ENCODE data around the gene IGDCC3. TPM values are rescaled to one million over a fixed set of nuclear protein-coding genes. Genes with fewer than 3 reads are reported as not detected.

Gene IGDCC3
- total and polyA plus RNA-seq, 2 of the 8 experiments (the other 6 are each of a cell fraction or from before 2014, with no cell fraction given), result 26.8 to 45.7 TPM

- peaks cover 0 to 14% (median 10%) of the 10 kb centered on the region in 4 experiments; a peak in 5 of 7 replicates for H3K27me3 ChIP-seq (replicated peaks in 1 of 4; ENCODE audit: control insufficient read depth in 3 of 4, extremely low read depth in 1 of 4, insufficient read depth in 3 of 4, low read length in 3 of 4)
- no peaks in the 10 kb centered on the region; the same call in 1 of the 2 replicates for H3K79me1 ChIP-seq (ENCODE audit: low read depth, low read length)
- peaks cover 0 to 12% of the 10 kb centered on the region in 2 experiments; a peak in 1 of 4 replicates for H3K79me2 ChIP-seq (ENCODE audit: control insufficient read depth in 1 of 2, insufficient read depth in 2 of 2, low read length in 2 of 2)
- H3K36me3 ChIP-seq (ENCODE audit: control insufficient read depth in 2 of 4, insufficient read depth in 4 of 4, low read length in 3 of 4), result peaks cover 0 to 14% (median 5%) of the 10 kb centered on the region in 4 experiments; a peak in 4 of 8 replicates
- no peak overlapping the region for H3K9ac ChIP-seq (replicated peaks in 1 of 4; ENCODE audit: extremely low read depth in 1 of 4, low read depth in 3 of 4, low read length in 3 of 4)
- H3K9me3 ChIP-seq (ENCODE audit: insufficient read depth in 2 of 2, low read depth in 1 of 2, low read length in 1 of 2), result no peaks in the 10 kb centered on the region
- ChIA-PET POLR2A (ENCODE audit: partially characterized antibody) (interaction anchor here (0.9 to 5.2 kb wide), 8 partner anchors 20 to 70 kb away, joined by 3 to 24 read pairs (median 4); partner anchors contain the start of gene RNU5B-1), CTCF (ENCODE audit: partially characterized antibody) (interaction anchor here (0.7 to 9.3 kb wide), 7 partner anchors 11 to 56 kb away, joined by 3 to 92 read pairs (median 5); no protein-coding TSS in a partner anchor)
- H3K23ac ChIP-seq (ENCODE audit: insufficient read length), result no peak overlapping the region
- H3K23me2 ChIP-seq (ENCODE audit: low read depth, low read length), result peaks cover 10% of the 10 kb centered on the region; the same call in 1 of the 2 replicates
- no peak overlapping the region for H4K91ac ChIP-seq (replicated peaks; ENCODE audit: insufficient read length, low read length)
- no peak overlapping the region for H3K56ac ChIP-seq (replicated peaks; ENCODE audit: insufficient read length, low read depth, low read length)
- no peak overlapping the region for H2BK20ac ChIP-seq (ENCODE audit: low read length)
- H2BK5ac ChIP-seq (ENCODE audit: low read depth, low read length), result no peak overlapping the region
- H3K27ac ChIP-seq (ENCODE audit: low read depth, low read length), result no peak overlapping the region
- H3K4ac ChIP-seq (replicated peaks; ENCODE audit: insufficient read length, low read depth, low read length), result no peak overlapping the region
- H2AFZ ChIP-seq (ENCODE audit: low read length), result no peak overlapping the region
- 85% methylated on average over 3 of the region's 3 CpGs; no CpG with 5 or more reads in 1 of the 2 experiments for WGBS, 2 experiments (ENCODE audit: extremely low coverage in 1 of 2, insufficient coverage in 1 of 2, insufficient read length in 1 of 2, insufficient replicate concordance in 2 of 2, low coverage in 1 of 2, low lambda C conversion rate in 2 of 2, missing lambda C conversion rate in 1 of 2)
- FAIRE-seq (no peak), DNase-seq (ENCODE audit: low read depth in 1 of 2, low spot score in 2 of 2) (no peak)
- H2BK15ac ChIP-seq (ENCODE audit: low read length), result no peak overlapping the region
- H3K4me1 ChIP-seq (replicated peaks in 1 of 4; ENCODE audit: control insufficient read depth in 3 of 4, insufficient read depth in 4 of 4, low read length in 3 of 4), result peaks cover 14 to 25% (median 17%) of the 10 kb centered on the region in 4 experiments
- peaks cover 0 to 8% of the 10 kb centered on the region in 2 experiments for H4K20me1 ChIP-seq (replicated peaks in 1 of 2; ENCODE audit: control insufficient read depth in 1 of 2, insufficient read depth in 2 of 2, low read length in 2 of 2)
- H2BK120ac ChIP-seq (replicated peaks; ENCODE audit: low read depth, low read length), result no peak overlapping the region
- H4K5ac ChIP-seq (ENCODE audit: insufficient read length, low read depth, low read length), result no peak overlapping the region
- H3K4me3 ChIP-seq (ENCODE audit: extremely low read depth in 1 of 4, insufficient read depth in 2 of 4, low read depth in 3 of 4, low read length in 4 of 4), result no peak overlapping the region
- no peak overlapping the region for H2AK5ac ChIP-seq (ENCODE audit: low read depth, low read length)
- H3K18ac ChIP-seq (ENCODE audit: extremely low read depth, low read length), result no peak overlapping the region
- no peak overlapping the region for H3K14ac ChIP-seq (ENCODE audit: insufficient read length)
- no peak overlapping the region for H3K4me2 ChIP-seq (ENCODE audit: insufficient read depth in 1 of 2, low read depth in 2 of 2, low read length in 2 of 2)
- no peak overlapping the region for H2BK12ac ChIP-seq (ENCODE audit: low read depth, low read length)
- no peak overlapping the region for H4K8ac ChIP-seq (ENCODE audit: extremely low read depth, insufficient read depth, low read length)
- no peak for TF ChIP-seq ZNF274 (IDR thresholded peaks at IDR 0.05; ENCODE audit: borderline replicate concordance, extremely low read depth, low read length)
- no peak for TF ChIP-seq FOSL1 (IDR thresholded peaks at IDR 0.05; ENCODE audit: insufficient read depth, low read depth, low read length)
- no peak for TF ChIP-seq BACH1 (IDR thresholded peaks at IDR 0.05; ENCODE audit: low read length)
- no peak for TF ChIP-seq RBBP5 (IDR thresholded peaks at IDR 0.05; ENCODE audit: borderline replicate concordance, low read depth, low read length)
- TF ChIP-seq RAD21 (IDR thresholded peaks at IDR 0.05 in 1 of 2, conservative IDR thresholded peaks at IDR 0.05 in 1 of 2; ENCODE audit: low read depth in 2 of 2, low read length in 2 of 2), result no peak
- no peak for TF ChIP-seq TAF7 (optimal IDR thresholded peaks at IDR 0.05; ENCODE audit: borderline replicate concordance, low read depth, low read length)
- no peak for TF ChIP-seq BCL11A (IDR thresholded peaks at IDR 0.05; ENCODE audit: low read depth in 2 of 2, low read length in 2 of 2)
- TF ChIP-seq KDM5A (IDR thresholded peaks at IDR 0.05; ENCODE audit: low read length), result no peak
- no peak for TF ChIP-seq MAX (IDR thresholded peaks at IDR 0.05)
- no peak for TF ChIP-seq TEAD4 (IDR thresholded peaks at IDR 0.05; ENCODE audit: low read depth, low read length)
- TF ChIP-seq CEBPB (IDR thresholded peaks at IDR 0.05; ENCODE audit: low read depth, low read length), result no peak
- TF ChIP-seq CHD1 (IDR thresholded peaks at IDR 0.05; ENCODE audit: low read depth, low read length), result no peak
- no peak for TF ChIP-seq SIN3A (conservative IDR thresholded peaks at IDR 0.05 in 1 of 2, IDR thresholded peaks at IDR 0.05 in 1 of 2; ENCODE audit: low read depth in 1 of 2, low read length in 2 of 2)
Observed at GRCh38 chr15:65374334-65374733, 3.5 kb downstream of the IGDCC3 start.

Measured in H1 (cell line).